ENCODE measurements around the gene VRK2. TPM values are rescaled to one million over a fixed set of nuclear protein-coding genes. Genes with fewer than 3 reads are reported as not detected.

Gene VRK2
- total RNA-seq: 6.7 and 8.9 TPM in 2 replicates

DNA sequence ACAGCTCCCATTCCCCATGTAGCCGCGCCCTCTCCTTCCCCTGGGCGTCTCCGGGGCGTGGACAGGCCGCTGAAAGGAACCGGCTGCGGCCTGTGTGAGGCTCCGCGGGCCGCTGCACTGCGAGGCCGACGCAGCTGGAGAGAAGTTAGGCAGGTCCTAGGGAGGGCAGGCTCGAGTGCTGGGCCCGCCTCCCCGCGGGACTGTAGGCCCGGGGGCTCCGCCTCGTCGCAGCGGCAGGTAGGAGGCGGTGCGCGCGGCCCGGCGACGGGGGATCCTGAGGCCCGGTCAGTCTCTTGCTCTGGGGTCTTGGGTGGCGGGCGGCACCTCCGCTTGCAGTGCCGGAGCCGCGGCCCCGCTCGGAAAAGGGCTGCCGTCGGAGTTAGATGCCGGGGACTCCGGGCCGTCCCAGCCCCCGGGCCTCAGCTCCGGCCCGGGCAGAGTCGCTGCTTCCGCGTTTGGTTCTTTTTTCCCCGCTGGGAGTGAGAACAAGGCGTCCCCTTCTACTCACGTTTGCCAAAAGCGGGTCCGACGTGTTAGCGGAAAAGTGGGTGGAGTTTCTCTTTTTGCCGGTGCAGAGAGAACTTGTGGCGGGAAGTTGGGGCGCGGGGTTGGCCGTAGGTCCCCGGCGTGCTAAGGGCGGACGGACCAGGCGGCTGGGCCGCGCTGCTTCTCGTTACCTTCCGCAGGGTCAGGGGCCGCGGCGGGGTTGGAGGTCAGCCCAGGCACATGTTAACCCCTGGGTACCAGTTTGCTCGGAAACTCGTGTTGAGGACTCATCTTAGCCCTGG is at the start of gene VRK2:
Gene VRK2, plus strand, starts transcription at position 222 of the 788 bp plus-strand sequence. CDS start 2,026 bp downstream, outside the sequence.

Other genes starting within 250 kb of the VRK2 start
- gene FANCL, start 194.5 kb downstream of the VRK2 start, total RNA-seq: 2.7 and 26.2 TPM in 2 replicates